Measurements from ENCODE around the gene KCNQ2.

DNA sequence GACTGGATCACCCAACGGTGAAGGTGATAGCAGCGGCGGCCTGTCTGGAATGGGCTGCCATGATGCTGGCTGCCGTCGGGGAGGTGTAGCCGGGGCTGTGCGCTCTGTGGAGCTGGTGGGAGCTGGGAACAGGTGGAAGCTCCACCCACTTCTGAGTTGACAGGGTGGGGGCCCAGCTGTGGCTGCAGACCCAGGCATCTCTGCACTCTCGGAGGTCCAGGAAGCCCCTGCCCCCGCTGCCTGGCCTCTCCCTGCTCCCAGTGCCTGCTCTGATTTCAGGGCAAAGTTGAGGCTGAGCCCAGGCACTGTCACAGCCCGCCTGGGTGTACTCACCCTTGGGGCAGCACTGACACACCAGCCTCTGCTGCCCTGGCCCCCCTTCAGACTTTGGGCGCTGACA is 93.2 kb downstream of the KCNQ2 start:
- TF ChIP-seq GATA2 (IDR thresholded peaks at IDR 0.05; ENCODE audit: low read depth, low read length): no peak
- TF ChIP-seq GATA3 (IDR thresholded peaks at IDR 0.05; ENCODE audit: low read depth, low read length): no peak
